ENCODE results near the gene KCNQ5.
"Not testable (repeated sequence)": the region's sequence is repeated elsewhere in the genome, so short reads cannot be mapped to it uniquely, and the experiment has no call there.

Gene KCNQ5

DNA sequence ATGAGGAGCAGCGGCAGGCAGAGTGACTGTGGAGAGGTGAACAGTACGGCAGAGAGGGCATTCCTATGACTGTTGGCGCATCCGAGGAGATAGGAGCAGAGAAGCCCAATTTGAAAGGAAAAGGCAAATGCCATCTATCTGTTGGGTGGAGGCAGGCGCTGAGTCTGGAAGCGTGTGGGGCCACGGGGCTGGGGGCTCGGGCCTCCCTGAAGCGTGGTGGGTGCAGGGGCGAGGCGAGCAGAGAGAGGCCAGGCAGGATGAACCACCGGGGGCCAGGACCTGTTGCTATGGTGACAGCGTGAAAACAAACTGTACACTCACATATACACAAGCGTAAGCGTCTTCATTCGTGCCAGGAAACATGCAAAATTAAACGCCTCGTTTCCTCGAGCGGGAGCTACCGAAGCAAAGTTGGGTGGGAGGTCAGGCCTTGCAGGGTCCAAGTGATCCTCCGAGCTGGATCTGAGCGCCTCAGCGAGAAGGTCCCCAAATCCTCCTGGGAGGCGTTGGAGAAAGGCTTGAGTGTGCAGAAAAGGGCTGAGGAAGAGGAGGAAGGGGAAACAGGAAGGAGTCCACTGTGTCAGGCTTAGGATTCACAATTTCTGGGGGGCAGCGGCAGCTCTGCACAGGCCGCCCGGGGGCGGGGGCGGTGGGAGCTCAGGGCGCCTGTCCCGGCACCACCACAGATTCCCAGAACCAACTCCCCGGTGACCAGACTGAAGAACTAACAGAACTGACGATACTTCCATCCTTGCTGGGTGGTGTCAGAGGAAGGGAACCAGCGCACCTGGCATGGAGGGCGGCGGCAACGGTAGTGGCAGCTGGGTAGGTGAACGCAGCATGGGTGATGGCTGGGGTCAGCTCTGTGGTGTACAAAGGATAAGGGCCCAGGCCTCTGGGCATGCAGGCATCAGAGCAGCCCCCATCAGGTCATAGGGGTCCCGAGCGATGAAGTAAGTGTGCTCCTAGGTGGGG is 535.2 kb downstream of the KCNQ5 start:
- in situ Hi-C loops (cut with MboI; ENCODE audit: low sequenced_read_pairs), result no loop called here

DNA sequence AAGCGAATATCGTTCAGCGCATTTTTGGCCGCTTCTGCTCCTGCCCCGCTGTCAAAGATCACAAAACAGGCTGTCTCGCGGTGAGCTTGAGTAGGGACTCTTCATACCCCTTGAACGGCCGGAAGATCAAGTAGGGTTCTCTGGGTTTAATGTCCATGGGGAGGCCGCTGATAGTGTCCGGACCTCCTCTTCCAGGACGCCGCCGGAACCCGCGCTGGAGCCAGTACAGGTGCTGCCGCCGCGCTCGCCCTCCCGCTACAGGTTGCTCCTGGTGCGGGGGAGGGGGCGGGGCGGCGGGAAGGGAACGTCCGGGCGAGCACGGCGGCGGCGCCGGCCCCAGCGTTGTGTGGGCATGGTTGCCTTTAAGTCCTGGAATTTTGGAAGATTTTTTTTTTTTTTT is 536.0 kb downstream of the KCNQ5 start:
- in situ Hi-C loops (cut with MboI; ENCODE audit: low sequenced_read_pairs), result no loop called here

DNA sequence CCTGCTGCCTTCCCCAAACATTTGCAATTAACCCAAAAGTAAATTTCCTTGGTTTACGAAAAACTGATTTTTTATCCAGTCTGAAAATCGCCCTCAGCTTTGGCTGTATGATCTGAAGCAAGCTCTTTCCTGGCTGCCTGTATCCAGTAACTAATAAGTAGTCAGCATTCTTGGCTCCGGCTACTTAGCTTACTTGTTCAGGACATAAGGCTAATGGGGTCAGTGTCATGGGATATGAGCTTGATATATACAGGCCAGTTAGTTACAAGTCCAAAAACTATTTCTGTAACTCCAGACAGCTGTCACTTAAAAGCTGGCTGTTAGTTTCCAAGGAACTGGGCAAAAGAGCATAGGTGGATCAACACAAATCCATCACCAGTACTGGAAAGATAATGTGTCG is 547.2 kb downstream of the KCNQ5 start:
- in situ Hi-C loops (cut with MboI; ENCODE audit: low sequenced_read_pairs), result no loop called here

DNA sequence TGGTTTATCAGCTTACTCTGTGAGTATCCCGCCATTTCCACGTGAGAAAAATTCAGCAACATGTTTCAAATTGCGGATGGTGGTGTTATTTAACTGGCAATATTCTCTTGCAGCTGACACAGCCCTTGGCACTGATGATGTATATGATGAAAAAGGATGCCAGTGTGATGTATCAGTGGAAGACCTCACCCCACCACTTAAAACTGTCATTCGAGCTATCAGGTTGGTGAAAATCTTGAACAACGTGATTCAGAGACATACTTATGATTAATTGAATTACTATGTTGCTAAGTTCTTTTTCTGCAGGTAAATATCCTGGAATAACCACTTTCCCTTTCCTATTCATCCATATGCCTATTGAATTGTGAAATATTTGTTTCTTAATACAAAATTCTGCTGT is 547.8 kb downstream of the KCNQ5 start:
- in situ Hi-C loops (cut with MboI; ENCODE audit: low sequenced_read_pairs), result no loop called here

DNA sequence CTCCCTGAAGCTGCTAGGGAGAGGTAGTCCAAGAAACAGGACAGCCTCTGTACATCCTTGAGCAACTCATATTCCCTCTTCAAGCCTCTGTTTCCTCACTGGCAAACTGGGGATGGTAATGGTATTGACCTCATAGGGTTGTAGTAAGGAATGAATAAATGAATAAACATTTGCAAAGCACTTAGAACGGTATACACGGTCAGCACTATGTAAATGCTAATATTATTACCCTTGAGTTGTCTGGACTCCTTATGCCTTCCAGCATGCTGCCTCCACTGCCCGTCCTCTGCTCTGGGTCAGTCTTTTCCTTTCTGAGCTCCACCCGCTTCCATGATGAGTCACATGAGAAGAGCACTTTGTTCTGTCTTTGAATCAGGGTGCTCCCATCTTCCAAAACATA is 552.8 kb downstream of the KCNQ5 start:
- in situ Hi-C loops (cut with MboI; ENCODE audit: low sequenced_read_pairs), result no loop called here

DNA sequence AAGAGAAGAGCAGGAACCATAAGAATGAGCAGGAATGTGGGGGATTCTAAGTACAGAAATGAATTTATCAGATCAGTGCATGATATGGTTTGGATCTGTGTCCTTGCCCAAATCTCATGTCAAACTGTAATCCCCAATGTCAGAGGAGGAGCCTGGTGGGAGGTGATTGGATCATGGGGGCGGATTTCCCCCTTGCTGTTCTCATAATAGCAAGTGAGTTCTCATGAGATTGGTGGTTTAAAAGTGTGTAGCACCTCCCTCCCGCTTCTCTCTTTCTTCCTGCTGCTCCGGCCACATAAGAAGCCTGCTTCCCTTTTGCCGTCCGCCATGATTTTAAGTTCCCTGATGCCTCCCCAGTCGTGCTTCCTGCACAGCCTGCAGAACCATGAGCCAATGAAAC is 554.2 kb downstream of the KCNQ5 start:
- in situ Hi-C loops (cut with MboI; ENCODE audit: low sequenced_read_pairs), result no loop called here

DNA sequence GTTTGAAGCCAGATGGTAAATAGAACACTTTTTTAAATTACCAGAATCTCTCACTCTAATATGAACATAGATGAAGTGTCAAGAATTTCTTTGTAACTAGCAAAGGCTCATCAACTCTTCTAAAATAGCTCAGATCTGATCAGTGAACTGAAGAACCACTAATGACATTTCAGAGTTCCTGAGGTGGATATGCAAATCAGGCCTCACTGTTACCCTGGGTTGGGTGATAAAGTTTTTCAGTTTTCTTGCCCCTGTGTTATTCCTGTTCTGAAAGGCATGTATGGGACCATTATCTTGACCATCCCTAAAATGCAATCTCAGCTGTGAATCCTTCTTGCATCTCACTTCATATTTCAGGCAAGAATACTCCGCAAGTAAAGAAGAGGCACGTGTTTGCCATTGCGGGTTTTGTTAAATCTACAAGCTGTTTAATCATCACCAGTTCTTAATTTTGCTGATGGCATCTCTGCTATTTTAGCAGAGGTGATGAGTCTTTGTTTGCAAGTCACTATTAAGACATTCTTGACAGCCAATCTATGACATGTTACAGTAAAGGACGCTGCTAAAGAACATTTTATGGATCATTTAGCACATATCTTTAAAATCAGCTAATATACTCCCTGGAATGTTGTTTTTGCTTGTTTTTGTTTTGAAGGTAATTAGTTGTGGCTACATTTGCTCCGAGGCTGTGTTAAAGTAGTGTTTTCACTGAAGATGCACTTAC is 555.5 kb downstream of the KCNQ5 start:
- in situ Hi-C loops (cut with MboI; ENCODE audit: low sequenced_read_pairs), result no loop called here

DNA sequence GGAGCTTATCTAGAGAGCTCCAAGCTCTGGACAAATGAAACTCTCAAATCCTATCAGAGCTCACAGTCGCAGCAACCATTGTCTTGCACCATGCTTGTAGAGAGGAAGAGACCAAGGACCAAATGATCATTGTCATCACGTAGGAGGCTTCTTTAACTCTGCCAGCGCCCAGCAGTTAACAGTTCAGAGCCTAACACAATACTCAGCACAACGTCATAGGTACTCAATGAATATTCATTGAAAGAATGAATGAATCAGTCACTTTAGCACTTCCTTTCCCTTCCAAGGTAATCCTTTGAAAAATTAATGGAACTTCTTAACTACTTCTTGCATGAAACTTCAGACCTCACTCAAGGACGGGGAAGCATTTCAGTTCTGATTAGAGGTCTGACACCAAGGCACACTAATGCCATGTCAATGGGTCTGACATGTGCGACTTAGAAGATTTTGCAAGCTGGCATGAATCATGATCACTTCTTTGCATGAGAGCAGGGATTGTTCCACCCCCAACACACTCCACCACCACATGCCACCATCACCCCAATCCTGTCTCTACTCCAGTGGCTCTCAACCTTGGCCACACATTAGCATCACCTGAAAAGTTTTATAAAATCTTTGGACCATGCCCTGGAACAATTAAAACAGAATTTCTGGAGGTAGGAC is 558.3 kb downstream of the KCNQ5 start:
- in situ Hi-C loops (cut with MboI; ENCODE audit: low sequenced_read_pairs), result loop anchor here (10.0 kb wide), 1 partner anchor 765 kb away; no protein-coding TSS in a partner anchor

DNA sequence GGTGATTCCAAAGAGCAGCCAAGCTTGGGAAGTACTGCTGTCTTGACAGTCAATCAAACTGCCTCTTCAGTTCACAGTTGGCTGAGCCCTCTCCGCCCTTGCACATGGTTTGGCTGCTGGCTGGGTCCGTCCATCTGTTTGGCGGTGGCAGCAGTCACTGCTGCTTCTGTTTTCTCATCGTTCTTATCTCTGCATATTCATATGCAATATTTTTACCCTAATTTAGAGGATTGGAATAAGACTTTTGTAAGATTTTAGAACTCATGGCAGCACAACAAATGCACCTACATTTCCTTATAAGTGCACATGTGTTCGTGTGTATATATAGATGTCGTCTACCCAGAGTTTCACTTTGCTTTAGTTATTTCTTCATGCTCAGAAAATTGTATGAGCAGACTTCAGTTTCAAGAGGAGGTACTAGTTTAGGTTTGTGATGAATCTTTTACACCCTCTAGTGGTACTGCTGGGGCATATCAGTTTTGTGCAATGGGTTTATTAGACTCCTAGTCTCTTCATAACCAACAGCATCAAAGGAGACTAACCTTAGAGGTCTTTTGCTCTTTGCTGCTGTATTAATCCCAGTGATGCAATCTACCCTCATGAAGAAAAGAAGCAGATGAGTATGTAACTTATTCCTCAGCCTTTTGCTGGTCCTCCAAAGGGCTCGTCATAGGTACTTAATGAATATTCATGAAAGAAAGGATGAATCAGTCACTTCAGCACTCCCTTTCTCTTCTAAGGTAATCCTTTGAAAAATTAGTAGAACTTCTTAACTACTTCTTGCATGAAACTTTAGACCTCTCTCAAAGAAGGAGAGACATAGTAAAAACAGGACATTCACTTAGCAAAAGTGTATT is 559.1 kb downstream of the KCNQ5 start:
- in situ Hi-C loops (cut with MboI; ENCODE audit: low sequenced_read_pairs), result loop anchor here (10.0 kb wide), 1 partner anchor 766 kb away; no protein-coding TSS in a partner anchor

DNA sequence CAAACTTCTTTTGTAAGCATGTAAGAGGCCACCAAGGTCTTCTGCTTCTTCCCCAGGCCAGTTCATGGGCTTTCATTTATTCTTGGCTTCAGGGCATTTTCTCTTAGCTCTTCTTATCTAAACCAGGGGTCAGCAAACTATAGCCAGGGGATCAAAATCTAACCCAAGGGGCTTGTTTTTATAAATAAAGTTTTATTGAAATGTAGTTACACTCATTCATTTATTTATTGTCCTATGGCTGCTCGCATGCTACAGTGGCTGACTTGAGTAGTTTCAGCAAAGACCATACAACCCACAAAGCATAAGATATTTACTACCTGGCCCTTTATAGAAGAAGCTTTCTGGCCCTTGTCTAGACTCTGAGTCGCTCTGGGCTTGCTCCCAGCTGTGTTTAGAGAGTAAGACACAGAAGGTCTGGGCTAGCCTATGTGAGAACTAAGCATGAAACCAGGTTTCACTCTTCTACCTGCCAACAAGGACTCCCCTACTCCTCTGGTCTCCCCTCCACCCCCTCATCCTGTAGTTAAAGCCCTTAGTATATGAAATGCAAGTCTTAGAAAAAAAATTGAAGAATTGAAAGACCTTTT is 560.2 kb downstream of the KCNQ5 start:
- in situ Hi-C loops (cut with MboI; ENCODE audit: low sequenced_read_pairs), result loop anchor here (10.0 kb wide), 1 partner anchor 767 kb away; no protein-coding TSS in a partner anchor

DNA sequence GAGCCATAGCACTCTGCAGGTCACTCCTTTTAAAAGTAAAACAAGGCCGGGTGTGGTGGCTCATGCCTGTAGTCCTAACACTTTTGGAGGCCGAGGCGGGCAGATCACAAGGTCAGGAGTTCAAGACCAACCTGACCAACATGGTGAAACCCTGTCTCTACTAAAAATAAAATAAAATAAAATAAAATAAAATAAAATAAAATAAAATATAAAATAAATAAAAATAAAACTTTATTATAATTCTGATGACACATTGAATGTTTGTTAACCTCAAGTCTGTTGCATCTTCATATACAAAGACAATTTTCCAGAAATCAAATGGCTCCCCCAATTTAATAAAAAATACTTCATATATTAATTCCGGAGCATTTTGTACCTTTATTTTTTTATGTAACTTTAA is 571.4 kb downstream of the KCNQ5 start:
- in situ Hi-C loops (cut with MboI; ENCODE audit: low sequenced_read_pairs), result not testable (repeated sequence)

DNA sequence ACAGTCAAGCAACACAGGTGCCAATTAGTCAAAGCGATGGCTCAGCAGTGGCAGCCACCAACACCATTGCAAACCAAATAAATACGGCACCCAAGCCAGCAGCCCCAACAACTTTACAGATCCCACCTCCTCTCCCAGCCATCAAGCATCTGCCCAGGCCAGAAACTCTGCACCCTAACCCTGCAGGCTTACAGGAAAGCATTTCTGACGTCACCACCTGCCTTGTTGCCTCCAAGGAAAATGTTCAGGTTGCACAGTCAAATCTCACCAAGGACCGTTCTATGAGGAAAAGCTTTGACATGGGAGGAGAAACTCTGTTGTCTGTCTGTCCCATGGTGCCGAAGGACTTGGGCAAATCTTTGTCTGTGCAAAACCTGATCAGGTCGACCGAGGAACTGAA is 572.9 kb downstream of the KCNQ5 start:
- in situ Hi-C loops (cut with MboI; ENCODE audit: low sequenced_read_pairs), result no loop called here

DNA sequence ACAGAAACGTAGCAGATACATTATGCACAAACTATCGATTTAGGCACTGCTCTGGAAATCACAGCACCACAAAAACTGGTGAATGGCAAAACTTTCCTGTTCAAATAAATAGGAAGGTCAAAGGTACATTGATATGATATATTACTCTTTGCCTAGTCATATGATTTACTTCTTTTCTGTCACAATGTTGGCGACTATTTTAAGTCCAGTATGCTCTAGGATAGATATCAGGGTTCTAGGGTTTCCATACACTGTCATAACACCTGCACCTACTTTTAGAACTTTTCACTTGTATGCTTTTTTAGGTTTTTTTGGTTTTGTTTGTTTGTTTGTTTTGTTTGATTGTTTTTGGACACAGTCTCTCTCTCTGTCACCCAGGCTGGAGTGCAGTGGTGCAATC is 578.4 kb downstream of the KCNQ5 start:
- in situ Hi-C loops (cut with MboI; ENCODE audit: low sequenced_read_pairs), result no loop called here

DNA sequence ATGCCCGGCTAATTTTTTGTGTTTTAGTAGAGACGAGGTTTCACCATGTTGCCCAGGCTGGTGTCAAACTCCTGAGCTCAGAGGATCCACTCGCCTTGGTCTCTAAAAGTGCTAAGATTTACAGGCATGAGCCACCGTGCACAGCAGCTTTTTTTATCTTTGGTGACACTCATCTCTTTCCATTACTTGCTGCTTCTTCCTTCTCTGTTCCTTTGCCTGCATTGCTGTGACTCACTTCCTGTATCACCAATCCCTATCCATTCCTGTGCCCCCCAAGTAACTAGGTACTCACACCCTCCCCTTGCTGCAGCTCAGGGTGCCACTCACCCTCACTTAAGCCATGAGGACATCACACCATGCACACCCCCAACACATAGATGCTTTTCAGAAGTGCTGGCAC is 578.9 kb downstream of the KCNQ5 start:
- in situ Hi-C loops (cut with MboI; ENCODE audit: low sequenced_read_pairs), result no loop called here

DNA sequence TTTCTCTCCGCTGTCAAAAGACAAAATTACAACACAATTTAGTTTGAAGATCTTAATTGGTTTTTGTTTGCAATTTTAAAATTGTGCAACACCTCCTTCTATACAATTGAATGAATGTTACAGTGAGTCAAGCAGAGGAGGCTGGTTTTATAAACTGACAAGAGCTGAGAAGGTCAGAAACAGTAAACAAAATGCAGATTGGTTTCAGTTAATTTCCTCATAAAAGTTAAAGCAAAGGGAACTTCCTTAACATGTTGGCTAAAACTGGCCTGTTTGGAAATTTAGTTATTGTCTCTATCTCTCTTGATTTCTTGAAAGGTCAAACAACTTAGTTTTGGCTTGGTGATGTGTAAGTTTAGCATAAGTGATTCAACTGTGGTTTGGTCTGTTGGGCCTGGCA is 581.2 kb downstream of the KCNQ5 start:
- in situ Hi-C loops (cut with MboI; ENCODE audit: low sequenced_read_pairs), result no loop called here

DNA sequence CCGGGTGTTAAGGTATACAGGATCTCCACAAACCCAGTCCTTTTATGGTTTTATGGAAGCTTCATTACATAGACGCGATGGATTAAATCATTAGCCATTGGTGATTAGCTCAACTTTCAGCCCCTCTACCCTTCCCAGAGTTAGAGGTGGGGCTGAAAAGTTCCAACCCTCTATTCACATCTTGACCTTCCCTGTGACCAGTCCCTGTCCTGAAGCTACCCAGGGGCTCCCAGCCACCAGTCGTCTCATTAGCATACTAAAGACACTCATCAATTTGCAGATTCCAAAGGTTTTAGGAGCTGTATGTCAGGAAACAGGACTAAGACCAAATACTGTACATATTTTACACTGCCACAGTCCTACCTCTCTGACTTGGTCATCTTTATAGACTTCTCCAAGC is 582.4 kb downstream of the KCNQ5 start:
- in situ Hi-C loops (cut with MboI; ENCODE audit: low sequenced_read_pairs), result no loop called here

DNA sequence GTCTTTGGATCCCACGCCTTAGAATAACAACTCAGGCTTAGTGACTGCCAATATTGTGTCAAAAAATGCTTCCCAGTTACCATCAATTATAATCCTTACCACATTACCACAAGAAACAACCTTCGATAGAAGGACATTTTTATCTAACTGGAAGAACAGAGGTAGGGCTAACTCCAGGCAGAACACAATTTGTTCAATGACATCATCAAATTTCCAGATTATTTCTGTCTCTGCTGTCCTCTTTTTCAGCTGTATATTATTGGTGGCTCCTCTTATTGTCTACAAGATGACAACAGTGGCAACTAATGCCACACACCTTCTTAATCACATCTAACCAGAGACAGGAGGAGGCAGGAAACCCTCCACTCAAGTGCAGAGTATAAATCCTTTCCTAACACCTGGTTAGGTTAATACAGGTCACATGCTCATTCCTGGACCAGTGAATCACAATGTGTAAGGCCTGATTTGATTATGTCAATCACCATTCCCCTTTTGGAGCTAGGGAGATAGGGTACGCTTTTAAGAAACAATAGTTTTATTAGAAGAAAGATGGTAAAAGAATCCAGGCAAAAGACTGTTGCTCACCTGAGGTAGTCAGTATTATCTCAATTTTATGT is 585.5 kb downstream of the KCNQ5 start:
- in situ Hi-C loops (cut with MboI; ENCODE audit: low sequenced_read_pairs), result no loop called here

DNA sequence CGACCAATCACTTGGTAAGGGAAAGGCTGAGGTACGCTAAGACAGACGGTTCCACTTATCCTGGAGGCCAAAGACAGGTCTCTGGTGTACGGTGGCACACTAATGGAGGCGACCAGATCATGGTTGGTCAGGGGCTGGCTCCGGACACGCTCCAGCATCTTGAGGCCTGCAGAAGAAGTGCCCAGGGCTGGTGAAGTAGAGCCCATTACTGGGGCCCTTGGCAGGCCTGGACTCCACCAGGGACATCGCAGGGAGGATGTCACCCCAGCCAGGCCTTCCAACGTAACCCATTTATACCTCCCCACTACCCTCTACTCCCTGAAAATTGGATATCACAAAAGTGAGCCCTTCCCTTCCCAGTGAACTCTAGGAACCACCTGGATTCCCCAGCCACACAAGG is 587.3 kb downstream of the KCNQ5 start:
- in situ Hi-C loops (cut with MboI; ENCODE audit: low sequenced_read_pairs), result no loop called here

DNA sequence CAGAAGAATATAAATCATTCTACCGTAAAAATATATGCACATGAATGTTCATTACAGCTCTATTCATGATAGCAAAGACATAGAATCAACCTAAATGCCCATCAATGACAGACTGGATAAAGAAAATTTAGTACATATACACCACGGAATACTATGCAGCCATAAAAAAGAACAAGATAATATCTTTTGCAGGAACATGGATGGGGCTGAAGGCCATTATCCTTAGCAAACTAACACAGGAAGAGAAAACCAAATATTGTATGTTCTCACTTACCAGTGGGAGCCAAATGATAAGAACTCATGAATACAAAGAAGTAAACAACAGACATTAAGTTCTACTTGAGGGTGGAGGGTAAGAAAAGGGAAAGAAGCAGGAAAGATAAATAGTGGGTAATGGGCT is 595.0 kb downstream of the KCNQ5 start:
- in situ Hi-C loops (cut with MboI; ENCODE audit: low sequenced_read_pairs), result no loop called here

DNA sequence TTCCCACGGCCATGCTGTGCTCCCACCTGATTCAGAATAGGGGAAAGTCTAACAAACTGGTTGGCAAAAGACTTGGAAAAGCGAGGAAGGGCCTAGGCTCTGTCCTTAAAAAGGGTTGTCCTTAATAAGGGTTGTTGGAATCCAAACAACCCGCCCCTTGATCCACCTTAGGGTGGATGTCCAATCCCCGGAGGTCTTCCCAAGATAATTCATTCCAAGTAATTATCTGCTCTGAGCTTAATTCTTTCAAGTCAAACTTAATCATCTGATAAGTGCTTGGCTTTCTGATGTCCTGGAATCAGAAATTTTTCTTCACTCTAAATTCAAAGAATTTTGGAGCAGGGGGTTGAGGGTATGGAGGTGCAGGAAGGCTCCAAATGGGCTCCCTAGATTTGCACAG is 603.5 kb downstream of the KCNQ5 start, which contains the start of gene KHDC1L:
TSS of gene KHDC1L (minus strand) at position 101 of the 400 bp plus-strand sequence. CDS start at position 13, 88 bp downstream.
- in situ Hi-C loops (cut with MboI; ENCODE audit: low sequenced_read_pairs), result no loop called here
